H9 (cell line): ENCODE measurements around the gene EPS8L1. TPM values are rescaled to one million over a fixed set of nuclear protein-coding genes. Genes with fewer than 3 reads are reported as not detected.

Experiments used
- DNase-seq: peaks from one replicate; pipeline ENCODE4 v3.0.0-alpha.2; 2017
- H2AFZ ChIP-seq: one replicate; pipeline ENCODE4 v1.6.1; 2013; ENCODE audit warnings: mild to moderate bottlenecking, low read length, control low read depth, moderate library complexity
- H2AK5ac ChIP-seq: 2 replicates; pipeline ENCODE4 v1.6.1; 2013; ENCODE audit warnings: low read length, control low read depth, mixed read lengths; ENCODE audit not compliant: insufficient read length
- H2BK120ac ChIP-seq: one replicate; pipeline ENCODE4 v1.6.1; 2013; ENCODE audit warnings: low read depth, mild to moderate bottlenecking, low read length, control low read depth, inconsistent platforms; ENCODE audit not compliant: poor library complexity, severe bottlenecking
- H2BK12ac ChIP-seq: 2 replicates; pipeline ENCODE4 v1.6.1; 2013; ENCODE audit warnings: low read length, control low read depth, mixed read lengths, low read depth; ENCODE audit not compliant: insufficient read length
- H2BK15ac ChIP-seq: 2 replicates; pipeline ENCODE4 v1.6.1; 2013; ENCODE audit warnings: low read depth, low read length, control low read depth
- H2BK20ac ChIP-seq: one replicate; pipeline ENCODE4 v1.6.1; 2013; ENCODE audit warnings: low read depth, mild to moderate bottlenecking, low read length, control low read depth, inconsistent platforms; ENCODE audit not compliant: poor library complexity, severe bottlenecking
- H2BK5ac ChIP-seq: 2 replicates; pipeline ENCODE4 v1.6.1; 2013; ENCODE audit warnings: low read length, control low read depth, mixed read lengths; ENCODE audit not compliant: insufficient read length
- H3K14ac ChIP-seq: 2 replicates; pipeline ENCODE4 v1.6.1; 2013; ENCODE audit warnings: low read length, control low read depth; ENCODE audit not compliant: insufficient read depth
- H3K18ac ChIP-seq: 2 replicates; pipeline ENCODE4 v1.6.1; 2013; ENCODE audit warnings: low read depth, mild to moderate bottlenecking, mixed read lengths, low read length, control low read depth; ENCODE audit not compliant: insufficient read length
- H3K23ac ChIP-seq: 2 replicates; pipeline ENCODE4 v1.6.1; 2013; ENCODE audit warnings: low read length, control low read depth, mixed read lengths, low read depth; ENCODE audit not compliant: insufficient read length
- H3K23me2 ChIP-seq: 2 replicates; pipeline ENCODE4 v1.6.1; 2013; ENCODE audit warnings: low read depth, mild to moderate bottlenecking, mixed read lengths, low read length, control low read depth; ENCODE audit not compliant: insufficient read length, poor library complexity, severe bottlenecking
- H3K27ac ChIP-seq: 2 replicates; pipeline ENCODE4 v1.5.1; 2013; ENCODE audit warnings: low read length, control low read depth, mixed read lengths, low read depth; ENCODE audit not compliant: insufficient read length
- H3K27me3 ChIP-seq: 2 replicates; pipeline ENCODE4 v1.6.1; 2013; ENCODE audit warnings: low read length, control low read depth, inconsistent platforms; ENCODE audit not compliant: insufficient read depth
- H3K4ac ChIP-seq: 2 replicates; pipeline ENCODE4 v1.6.1; 2013; ENCODE audit warnings: low read depth, mild to moderate bottlenecking, control low read depth, inconsistent platforms, low read length, moderate library complexity
- H3K4me1 ChIP-seq: 2 replicates; pipeline ENCODE4 v1.6.1; 2013; ENCODE audit warnings: low read length, control low read depth, inconsistent platforms; ENCODE audit not compliant: insufficient read depth
- H3K4me2 ChIP-seq: 2 replicates; pipeline ENCODE4 v1.6.1; 2013; ENCODE audit warnings: low read length, control low read depth, mixed read lengths; ENCODE audit not compliant: insufficient read length, insufficient read depth
- H3K56ac ChIP-seq: 2 replicates; pipeline ENCODE4 v1.6.1; 2013; ENCODE audit warnings: low read depth, mild to moderate bottlenecking, mixed read lengths, low read length, control low read depth; ENCODE audit not compliant: insufficient read length
- H3K79me1 ChIP-seq: 2 replicates; pipeline ENCODE4 v1.6.1; 2013; ENCODE audit warnings: low read depth, mild to moderate bottlenecking, moderate library complexity, low read length, control low read depth, inconsistent platforms; ENCODE audit not compliant: insufficient read depth, poor library complexity, severe bottlenecking
- H3K79me2 ChIP-seq: 2 replicates; pipeline ENCODE4 v1.6.1; 2013; ENCODE audit warnings: low read length, control low read depth, inconsistent platforms; ENCODE audit not compliant: insufficient read depth
- H3K9ac ChIP-seq: 2 replicates; pipeline ENCODE4 v1.6.1; 2013; ENCODE audit warnings: low read length, control low read depth, mixed read lengths; ENCODE audit not compliant: insufficient read length; ENCODE audit errors: extremely low read depth
- H3K9me3 ChIP-seq: one replicate; pipeline ENCODE4 v1.6.1; 2013; ENCODE audit warnings: low read depth, low read length, inconsistent platforms; ENCODE audit not compliant: control insufficient read depth
- H3T11ph ChIP-seq: one replicate; pipeline ENCODE4 v1.6.1; 2013; ENCODE audit warnings: mild to moderate bottlenecking, low read length, control low read depth, inconsistent platforms
- H4K20me1 ChIP-seq: one replicate; pipeline ENCODE4 v1.6.1; 2013; ENCODE audit not compliant: control insufficient read depth, insufficient read length, insufficient read depth
- H4K5ac ChIP-seq: 2 replicates; pipeline ENCODE4 v1.6.1; 2013; ENCODE audit warnings: low read depth, mild to moderate bottlenecking, mixed read lengths, low read length, control low read depth; ENCODE audit not compliant: insufficient read length
- H4K8ac ChIP-seq: replicated peaks from 2 replicates; pipeline ENCODE4 v1.6.1; 2013; ENCODE audit warnings: low read length, control low read depth, mixed read lengths, low read depth; ENCODE audit not compliant: insufficient read length
- H4K91ac ChIP-seq: 2 replicates; pipeline ENCODE4 v1.6.1; 2013; ENCODE audit warnings: low read depth, mild to moderate bottlenecking, moderate library complexity, mixed read lengths, low read length, control low read depth; ENCODE audit not compliant: insufficient read length
- H3K27ac Mint-ChIP-seq, 3 experiments: 2 replicates in 2 of 3; 3 replicates in 1 of 3; pipeline ENCODE4 v1.8.0; 2020 to 2021; ENCODE audit warnings: mixed read lengths in 3 of 3, mild to moderate bottlenecking in 1 of 3, moderate library complexity in 1 of 3
- H3K27me3 Mint-ChIP-seq: 2 replicates; pipeline ENCODE4 v1.8.0; 2021; ENCODE audit warnings: low read depth, mild to moderate bottlenecking, moderate library complexity, mixed read lengths
- H3K36me3 Mint-ChIP-seq, 3 experiments: 2 replicates in 2 of 3; 3 replicates in 1 of 3; pipeline ENCODE4 v1.8.0; 2020 to 2021; ENCODE audit warnings: low read depth in 3 of 3, mixed read lengths in 3 of 3; ENCODE audit not compliant: insufficient read depth in 1 of 3
- H3K4me1 Mint-ChIP-seq, 2 experiments: 2 replicates each; pipeline ENCODE4 v1.8.0; 2020; ENCODE audit warnings: mixed read lengths in 2 of 2
- H3K4me3 Mint-ChIP-seq, 2 experiments: 2 replicates in 1 of 2; 3 replicates in 1 of 2; pipeline ENCODE4 v1.8.0; 2020 to 2021; ENCODE audit warnings: mild to moderate bottlenecking in 2 of 2, mixed read lengths in 2 of 2, moderate library complexity in 1 of 2
- H3K9me3 Mint-ChIP-seq, 2 experiments: 2 replicates in 1 of 2; 3 replicates in 1 of 2; pipeline ENCODE4 v1.8.0; 2020; ENCODE audit warnings: mild to moderate bottlenecking in 2 of 2, mixed read lengths in 2 of 2, moderate library complexity in 1 of 2
- CTCF ChIP-seq: fragments of 200-600 bp; sonication (generic); conservative IDR thresholded peaks from 3 replicates; pipeline ENCODE4 v1.8.0; 2021; ENCODE audit warnings: antibody characterized with exemption, mild to moderate bottlenecking
- WGBS: extraction: QIAGEN DNeasy Blood & Tissue Kit; methylation state at CpG from one replicate; pipeline ENCODE4 v1.1.7; 2013; ENCODE audit warnings: missing lambda C conversion rate, low lambda C conversion rate, mixed read lengths; ENCODE audit not compliant: insufficient read length; ENCODE audit errors: extremely low coverage; 5-methylcytosine and 5-hydroxymethylcytosine counted together
- total RNA-seq: library from RNA; stranded (reverse); gene quantifications from 2 replicates; pipeline ENCODE4 v1.2.1, GENCODE V29; 2021

Gene EPS8L1
- total RNA-seq, 1 experiment from 2014 or later, result 24.0 TPM

GRCh38 chr19:55113570-55114039, 37.9 kb downstream of the EPS8L1 start:
- Histone ChIP-seq H3K18ac (peak overlapping the region; percentile 64), H2BK12ac (no peak overlapping the region), H3K79me1 (peaks cover 5% of the 10 kb centered on the region), H3K79me2 (peaks cover 7% of the 10 kb centered on the region; the same call in 1 of the 2 replicates), H3K23ac (no peak overlapping the region), H3K9ac (no peak overlapping the region), H4K91ac (no peak overlapping the region), H3K56ac (no peak overlapping the region), H2BK120ac (peak overlapping the region; percentile 27), H4K20me1 (no peaks in the 10 kb centered on the region), H4K8ac (no peak overlapping the region), H3K4me1 (no peaks in the 10 kb centered on the region), H3K23me2 (peaks cover 15% of the 10 kb centered on the region), H2AK5ac (no peak overlapping the region), H3T11ph (no peak overlapping the region), H3K27me3 (no peaks in the 10 kb centered on the region), H3K27ac (no peak overlapping the region), H3K4me2 (no peak overlapping the region), H3K14ac (no peak overlapping the region), H2AFZ (no peak overlapping the region), H2BK20ac (no peak overlapping the region), H3K4ac (no peak overlapping the region; the same call in 1 of the 2 replicates), H2BK5ac (no peak overlapping the region), H4K5ac (no peak overlapping the region), H3K9me3 (no peaks in the 10 kb centered on the region), H2BK15ac (no peak overlapping the region)
- peaks cover 8 to 18% (median 13%) of the 10 kb centered on the region in 3 experiments; a peak in 6 of 7 replicates for H3K36me3 Mint-ChIP-seq
- peak overlapping the region in 2 of 3 experiments; percentile 49 to 76; a peak in 3 of 7 replicates for H3K27ac Mint-ChIP-seq
- WGBS, result no CpG with 5 or more reads among the region's 12 CpGs
- H3K27me3 Mint-ChIP-seq, result no peaks in the 10 kb centered on the region
- H3K4me1 Mint-ChIP-seq, result peaks cover 16 to 24% of the 10 kb centered on the region in 2 experiments
- no peak for TF ChIP-seq CTCF
- no peaks in the 10 kb centered on the region for H3K9me3 Mint-ChIP-seq
- peak; percentile 86 for DNase-seq
- H3K4me3 Mint-ChIP-seq, result no peak overlapping the region; a peak in 1 of 5 replicates
